Testis (tissue), 3 donors: ENCODE results near the gene SLC6A6. TPM values are rescaled to one million over a fixed set of nuclear protein-coding genes. Genes with fewer than 3 reads are reported as not detected.

Experiments
- DNase-seq: peaks from one replicate; pipeline ENCODE4 v3.0.0-alpha.2; 2019
- H3K27ac ChIP-seq, 2 donors: fragments of 200-600 bp; sonication (generic); one replicate each; pipeline ENCODE4 v1.5.1; 2019
- H3K27me3 ChIP-seq: fragments of 200-600 bp; sonication (generic); one replicate; pipeline ENCODE4 v1.5.1; 2019
- H3K36me3 ChIP-seq: fragments of 200-600 bp; sonication (generic); one replicate; pipeline ENCODE4 v1.5.1; 2017; ENCODE audit warnings: low read depth; ENCODE audit errors: missing control alignments
- H3K4me1 ChIP-seq: fragments of 200-600 bp; sonication (generic); one replicate; pipeline ENCODE4 v1.5.1; 2019
- H3K4me3 ChIP-seq, 2 donors: fragments of 200-600 bp; sonication (generic); one replicate each; pipeline ENCODE4 v1.5.1; 2017 to 2019
- H3K9me3 ChIP-seq: fragments of 200-600 bp; sonication (generic); one replicate; pipeline ENCODE4 v1.5.1; 2017
- CTCF ChIP-seq, 3 experiments: fragments of 450-650 bp in 2 of 3; fragments of 200-600 bp in 1 of 3; sonication (generic) in 1 of 3; IDR thresholded peaks; one replicate each; pipeline ENCODE4 v1.5.1; 2016 to 2019; ENCODE audit warnings: antibody characterized with exemption in 3 of 3, mild to moderate bottlenecking in 2 of 3, moderate library complexity in 1 of 3
- POLR2A ChIP-seq: fragments of 450-650 bp; IDR thresholded peaks from one replicate; pipeline ENCODE4 v1.6.1; 2017; ENCODE audit warnings: antibody characterized with exemption, mild to moderate bottlenecking, moderate library complexity
- WGBS, 2 donors: methylation state at CpG; one replicate each; pipeline ENCODE4 v1.1.5; 2018; 5-methylcytosine and 5-hydroxymethylcytosine counted together
- intact Hi-C: fragments of 100-400 bp; cut with DNase I; formaldehyde crosslinking; loops from one replicate; pipeline ENCODE4 v1.15.1; 2023; ENCODE audit warnings: low total_unique reads
- polyA plus RNA-seq: library from polyadenylated mRNA; stranded (reverse); fragments of 350-450 nt; fragmentation: Illumina TruSeq; extraction: RNeasy Lipid Tissue Mini Kit (QIAGEN cat#74804); gene quantifications from one replicate; pipeline ENCODE4 v1.2.3, GENCODE V29; 2014; ENCODE audit warnings: low read depth, low replicate concordance; ENCODE audit not compliant: insufficient read depth
- total RNA-seq, 2 donors: library from RNA; depleted of rRNA; stranded (reverse); fragments of >200 nt; gene quantifications; one replicate each; pipeline ENCODE4 v1.2.3, GENCODE V29; 2016

Gene SLC6A6
- total and polyA plus RNA-seq, 3 donors from 2014 or later: 9.7 to 14.9 (median 13.7) TPM

GRCh38 chr3:14516738-14517345 is 114.4 kb downstream of the SLC6A6 start:
- WGBS, 2 donors: 78 to 88% methylated on average over 13 of the region's 13 CpGs
- Histone ChIP-seq H3K4me1 (no peaks in the 10 kb centered on the region), H3K9me3 (no peaks in the 10 kb centered on the region), H3K36me3 (no peaks in the 10 kb centered on the region), H3K4me3 (no peak overlapping the region), H3K27ac (no peak overlapping the region), H3K27me3 (no peaks in the 10 kb centered on the region)
- intact Hi-C loops: no loop called here
- TF ChIP-seq CTCF (IDR thresholded peaks at IDR 0.05) (no peak), POLR2A (no peak)
- DNase-seq: no peak

DNA sequence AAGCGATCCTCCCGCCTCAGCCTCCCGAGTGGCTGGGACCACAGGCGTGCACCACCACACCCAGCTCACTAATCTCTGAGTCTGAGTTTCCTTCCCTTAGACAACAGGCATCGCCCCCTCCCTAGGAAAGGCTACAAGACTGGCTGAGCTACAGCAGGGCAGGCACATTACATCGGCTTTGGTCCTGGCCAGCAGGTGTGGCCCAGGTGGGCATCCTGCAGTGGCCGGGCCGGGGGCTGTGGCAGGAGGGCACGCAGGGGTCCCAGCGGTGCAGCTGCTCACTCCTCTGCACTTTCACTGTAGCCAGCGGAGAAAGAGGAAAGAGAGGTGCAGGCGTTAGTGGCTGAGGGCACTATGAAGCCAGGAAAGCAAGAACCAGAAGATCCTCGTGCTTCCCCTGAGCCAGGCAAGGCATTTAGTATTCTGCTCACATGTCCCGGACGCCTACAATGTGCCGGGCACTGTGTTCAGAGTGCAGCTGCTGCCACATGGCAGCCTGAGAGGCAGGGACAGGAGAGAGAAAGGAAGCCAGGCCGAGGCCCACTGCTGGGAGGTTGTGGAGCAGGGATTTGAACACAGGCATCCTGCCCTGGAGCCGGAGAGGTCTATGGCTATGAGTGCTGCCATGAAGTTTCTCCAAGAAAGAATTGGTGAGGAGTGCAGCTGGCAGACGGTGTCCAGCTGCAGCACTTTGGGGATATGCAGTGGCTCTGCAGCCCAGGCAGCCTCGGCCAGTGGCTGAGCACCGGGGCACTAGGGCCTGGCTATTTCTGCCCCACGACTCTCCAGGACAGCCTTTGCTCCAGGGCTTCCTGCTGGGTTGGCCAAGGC is 115.4 kb downstream of the SLC6A6 start:
- intact Hi-C loops: no loop called here
- Histone ChIP-seq H3K27me3 (no peaks in the 10 kb centered on the region), H3K4me3 (no peak overlapping the region), H3K4me1 (no peaks in the 10 kb centered on the region), H3K27ac (no peak overlapping the region), H3K36me3 (no peaks in the 10 kb centered on the region), H3K9me3 (no peaks in the 10 kb centered on the region)
- no peak for TF ChIP-seq CTCF (IDR thresholded peaks at IDR 0.05)
- no peak for TF ChIP-seq POLR2A
- no peak for DNase-seq
- WGBS, 2 donors: 88 to 90% methylated on average over 18 to 22 of the region's 22 CpGs

DNA sequence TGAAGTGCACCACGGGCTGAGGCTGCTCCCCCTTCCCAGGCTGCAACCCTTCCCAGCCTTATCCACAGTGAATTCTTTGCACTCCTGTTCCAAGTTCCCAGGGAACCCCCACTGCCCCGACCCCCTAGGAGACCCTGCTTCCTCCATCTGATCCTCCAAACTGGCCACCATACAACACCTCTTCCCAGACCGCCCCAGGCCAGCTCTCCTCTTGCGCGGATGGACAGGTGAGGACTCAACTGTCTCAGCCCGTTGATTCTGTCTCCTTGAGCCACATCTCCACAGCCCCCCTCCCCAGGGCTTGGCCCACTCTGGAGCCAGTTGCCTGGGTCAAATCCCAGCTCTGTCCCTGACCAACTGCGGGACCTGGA is 116.0 kb downstream of the SLC6A6 start:
- H3K27me3 ChIP-seq: no peaks in the 10 kb centered on the region
- H3K9me3 ChIP-seq: no peaks in the 10 kb centered on the region
- no peaks in the 10 kb centered on the region for H3K36me3 ChIP-seq
- intact Hi-C loops: no loop called here
- peaks cover under 1% of the 10 kb centered on the region for H3K4me1 ChIP-seq
- H3K27ac ChIP-seq: no peak overlapping the region
- TF ChIP-seq CTCF (IDR thresholded peaks at IDR 0.05) (no peak), POLR2A (no peak)
- no peak for DNase-seq
- 83% methylated on average over 7 of the region's 7 CpGs for WGBS, 2 donors
- no peak overlapping the region for H3K4me3 ChIP-seq

- Histone ChIP-seq H3K27ac (no peak overlapping the region), H3K4me3 (no peak overlapping the region), H3K36me3 (no peaks in the 10 kb centered on the region), H3K4me1 (peaks cover 5% of the 10 kb centered on the region), H3K9me3 (no peaks in the 10 kb centered on the region), H3K27me3 (no peaks in the 10 kb centered on the region)
- DNase-seq: no peak
- TF ChIP-seq CTCF (IDR thresholded peaks at IDR 0.05): no peak
- TF ChIP-seq POLR2A: no peak
- intact Hi-C loops: no loop called here
- whole genome bisulfite sequencing, 2 donors: 85 to 87% methylated on average over 11 of the region's 11 CpGs
Observed at GRCh38 chr3:14518893-14519292, 116.5 kb downstream of the SLC6A6 start.

- intact Hi-C loops: no loop called here
- Histone ChIP-seq H3K36me3 (no peaks in the 10 kb centered on the region), H3K4me1 (peaks cover 6% of the 10 kb centered on the region), H3K27me3 (no peaks in the 10 kb centered on the region), H3K9me3 (no peaks in the 10 kb centered on the region), H3K27ac (no peak overlapping the region), H3K4me3 (no peak overlapping the region)
- TF ChIP-seq POLR2A (no peak), CTCF (IDR thresholded peaks at IDR 0.05) (no peak)
- 71 to 73% methylated on average over 1 of the region's 1 CpG for WGBS, 2 donors
- no peak for DNase-seq
Observed at GRCh38 chr3:14519406-14519805, 117.0 kb downstream of the SLC6A6 start.
